ENCODE measurements around the gene TSPAN8. TPM values are rescaled to one million over a fixed set of nuclear protein-coding genes. Genes with fewer than 3 reads are reported as not detected.

TSPAN8 gene
- polyA plus RNA-seq, 3 donors from 2014 or later: not detected

Other genes starting within 250 kb of the TSPAN8 start
- gene PTPRR, start 237.3 kb downstream of the TSPAN8 start, polyA plus RNA-seq: 1 to 10 TPM; 2.7 to 7.8 (median 3.0) TPM